Measurements from ENCODE around the gene FOXJ1. TPM values are rescaled to one million over a fixed set of nuclear protein-coding genes. Genes with fewer than 3 reads are reported as not detected.

Gene FOXJ1
- total and polyA plus RNA-seq, 2 experiments from 2014 or later = 1.1 to 1.6 TPM

- Histone ChIP-seq H3K4me1 (ENCODE audit: insufficient read depth) (peaks cover 6% of the 10 kb centered on the region), H3K4me3 (no peak overlapping the region), H3K79me2 (no peaks in the 10 kb centered on the region), H3K27me3 (no peaks in the 10 kb centered on the region), H3K9me3 (ENCODE audit: low read depth) (no peaks in the 10 kb centered on the region), H3K36me3 (replicated peaks; ENCODE audit: insufficient read depth, low read depth) (no peaks in the 10 kb centered on the region), H2AFZ (no peak overlapping the region), H3K9me2 (replicated peaks; ENCODE audit: insufficient read depth) (no peaks in the 10 kb centered on the region), H3K27ac (no peak overlapping the region), H4K20me1 (ENCODE audit: insufficient read depth, poor library complexity, severe bottlenecking) (no peaks in the 10 kb centered on the region), H3K4me2 (no peak overlapping the region)
- 88% methylated on average over 10 of the region's 10 CpGs for WGBS (ENCODE audit: low lambda C conversion rate, missing lambda C conversion rate)
- TF ChIP-seq EZH2phosphoT487 (IDR thresholded peaks at IDR 0.05; ENCODE audit: low read depth, severe bottlenecking, unreplicated experiment) (no peak), EZH2 (IDR thresholded peaks at IDR 0.05; ENCODE audit: borderline replicate concordance) (no peak), CTCF (IDR thresholded peaks at IDR 0.05; ENCODE audit: poor library complexity) (no peak)
- no peak for DNase-seq (ENCODE audit: low spot score)
Observed at GRCh38 chr17:76166906-76167305, 25.9 kb upstream of the FOXJ1 start.

- Histone ChIP-seq H3K9me3 (ENCODE audit: low read depth) (no peaks in the 10 kb centered on the region), H3K36me3 (replicated peaks; ENCODE audit: insufficient read depth, low read depth) (no peaks in the 10 kb centered on the region), H2AFZ (no peak overlapping the region), H3K79me2 (no peaks in the 10 kb centered on the region), H3K27ac (no peak overlapping the region), H3K4me3 (no peak overlapping the region), H3K4me1 (ENCODE audit: insufficient read depth) (peaks cover 13% of the 10 kb centered on the region), H3K4me2 (no peak overlapping the region), H3K9me2 (replicated peaks; ENCODE audit: insufficient read depth) (no peaks in the 10 kb centered on the region), H3K27me3 (no peaks in the 10 kb centered on the region), H4K20me1 (ENCODE audit: insufficient read depth, poor library complexity, severe bottlenecking) (no peaks in the 10 kb centered on the region)
- no peak for TF ChIP-seq EZH2 (IDR thresholded peaks at IDR 0.05; ENCODE audit: borderline replicate concordance)
- TF ChIP-seq CTCF (IDR thresholded peaks at IDR 0.05; ENCODE audit: poor library complexity) = no peak
- no peak for TF ChIP-seq EZH2phosphoT487 (IDR thresholded peaks at IDR 0.05; ENCODE audit: low read depth, severe bottlenecking, unreplicated experiment)
- 87% methylated on average over 7 of the region's 7 CpGs for WGBS (ENCODE audit: low lambda C conversion rate, missing lambda C conversion rate)
- DNase-seq (ENCODE audit: low spot score) = no peak
Observed at GRCh38 chr17:76166168-76166567, 25.1 kb upstream of the FOXJ1 start.

- 68% methylated on average over 2 of the region's 2 CpGs for WGBS (ENCODE audit: low lambda C conversion rate, missing lambda C conversion rate)
- H4K20me1 ChIP-seq (ENCODE audit: insufficient read depth, poor library complexity, severe bottlenecking) = no peaks in the 10 kb centered on the region
- no peak overlapping the region for H2AFZ ChIP-seq
Observed at GRCh38 chr17:76164331-76164730, 23.3 kb upstream of the FOXJ1 start.

GRCh38 chr17:76163919-76164318, 22.9 kb upstream of the FOXJ1 start:
- no peak overlapping the region for H2AFZ ChIP-seq
- H3K4me2 ChIP-seq = no peak overlapping the region
- TF ChIP-seq EZH2phosphoT487 (IDR thresholded peaks at IDR 0.05; ENCODE audit: low read depth, severe bottlenecking, unreplicated experiment) = no peak
- TF ChIP-seq CTCF (IDR thresholded peaks at IDR 0.05; ENCODE audit: poor library complexity) = no peak
- TF ChIP-seq EZH2 (IDR thresholded peaks at IDR 0.05; ENCODE audit: borderline replicate concordance) = no peak
- no peak for DNase-seq (ENCODE audit: low spot score)
- H3K27me3 ChIP-seq = no peaks in the 10 kb centered on the region
- WGBS (ENCODE audit: low lambda C conversion rate, missing lambda C conversion rate) = 89% methylated on average over 4 of the region's 4 CpGs
- H3K4me3 ChIP-seq = no peak overlapping the region
- no peaks in the 10 kb centered on the region for H3K79me2 ChIP-seq
- no peaks in the 10 kb centered on the region for H3K36me3 ChIP-seq (replicated peaks; ENCODE audit: insufficient read depth, low read depth)
- no peaks in the 10 kb centered on the region for H3K9me2 ChIP-seq (replicated peaks; ENCODE audit: insufficient read depth)
- H3K27ac ChIP-seq = no peak overlapping the region
- H4K20me1 ChIP-seq (ENCODE audit: insufficient read depth, poor library complexity, severe bottlenecking) = no peaks in the 10 kb centered on the region
- peaks cover 17% of the 10 kb centered on the region for H3K4me1 ChIP-seq (ENCODE audit: insufficient read depth)
- no peaks in the 10 kb centered on the region for H3K9me3 ChIP-seq (ENCODE audit: low read depth)

More at GRCh38 chr17:76164331-76164730, 23.3 kb upstream of the FOXJ1 start:
- Histone ChIP-seq H3K9me2 (replicated peaks; ENCODE audit: insufficient read depth) (no peaks in the 10 kb centered on the region), H3K4me3 (no peak overlapping the region), H3K9me3 (ENCODE audit: low read depth) (no peaks in the 10 kb centered on the region), H3K36me3 (replicated peaks; ENCODE audit: insufficient read depth, low read depth) (no peaks in the 10 kb centered on the region), H3K79me2 (no peaks in the 10 kb centered on the region), H3K4me1 (ENCODE audit: insufficient read depth) (peaks cover 17% of the 10 kb centered on the region), H3K27ac (no peak overlapping the region), H3K4me2 (no peak overlapping the region), H3K27me3 (no peaks in the 10 kb centered on the region)
- no peak for TF ChIP-seq EZH2 (IDR thresholded peaks at IDR 0.05; ENCODE audit: borderline replicate concordance)
- no peak for DNase-seq (ENCODE audit: low spot score)
